Right renal pelvis (tissue), 4 donors: ENCODE data around the gene DTD2. TPM values are rescaled to one million over a fixed set of nuclear protein-coding genes. Genes with fewer than 3 reads are reported as not detected.

Experiments used
- DNase-seq, 4 donors: peaks; one replicate each; pipeline ENCODE4 v3.0.0-alpha.2; 2013; ENCODE audit warnings: low read depth in 4 of 4, low spot score in 3 of 4, missing footprints in 1 of 4
- polyA plus RNA-seq, 4 donors: library from polyadenylated mRNA; unstranded; fragments of 120-200 nt; gene quantifications; one replicate each; pipeline ENCODE4 v1.2.1, GENCODE V29; 2013; ENCODE audit not compliant: insufficient read length in 4 of 4

The DTD2 gene
- polyA plus RNA-seq, 4 donors: 17.4 to 20.7 (median 19.6) TPM

GRCh38 chr14:31408421-31408820 is 48.9 kb downstream of the DTD2 start:
- DNase-seq: no peak

DNA sequence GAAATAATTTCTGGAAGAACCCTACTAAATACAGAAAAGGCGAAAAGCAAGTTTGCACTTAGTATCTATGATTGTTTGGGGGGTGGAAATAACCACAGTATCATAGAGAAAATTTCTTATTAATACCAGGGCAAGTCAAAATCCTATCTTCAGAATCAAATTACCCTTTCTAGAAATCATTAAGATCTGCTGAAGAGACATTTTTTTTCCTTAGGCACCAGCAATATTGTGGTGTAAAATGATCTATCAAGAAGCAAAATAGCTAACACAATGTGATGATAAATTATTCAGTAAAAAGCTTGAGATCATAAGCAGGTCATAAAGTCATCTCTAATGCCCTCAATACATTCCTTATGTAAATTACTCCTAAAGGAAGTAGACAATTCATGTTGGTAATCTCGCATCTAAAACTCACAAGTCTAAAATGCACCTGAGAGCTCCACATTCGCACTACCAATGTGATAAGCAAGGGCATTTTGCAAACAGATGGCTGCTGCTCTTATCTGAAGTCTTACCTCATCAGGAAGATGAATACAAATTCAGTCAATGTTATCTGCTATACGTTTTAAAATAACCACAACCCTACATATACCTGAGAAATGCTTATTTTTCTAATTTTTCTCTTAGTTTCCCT is 51.6 kb downstream of the DTD2 start:
- DNase-seq: no peak

DNA sequence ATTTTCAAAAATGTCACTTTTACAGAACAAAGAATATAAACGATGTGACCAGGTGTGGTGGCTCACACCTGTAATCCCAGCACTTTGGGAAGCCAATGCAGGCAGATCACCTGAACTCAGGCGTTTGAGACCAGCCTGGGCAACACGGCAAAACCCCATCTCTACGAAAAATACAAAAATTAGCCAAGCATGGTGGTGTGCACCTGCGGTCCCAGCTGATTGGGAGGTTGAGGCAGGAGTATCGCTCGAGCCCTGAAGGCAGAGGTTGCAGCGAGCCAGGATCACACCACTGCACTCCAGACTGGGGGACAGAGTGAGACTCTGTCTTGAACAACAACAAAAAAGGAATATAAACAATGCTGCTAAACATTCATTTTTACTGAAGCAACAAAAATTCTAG is 52.2 kb downstream of the DTD2 start:
- DNase-seq: no peak

DNA sequence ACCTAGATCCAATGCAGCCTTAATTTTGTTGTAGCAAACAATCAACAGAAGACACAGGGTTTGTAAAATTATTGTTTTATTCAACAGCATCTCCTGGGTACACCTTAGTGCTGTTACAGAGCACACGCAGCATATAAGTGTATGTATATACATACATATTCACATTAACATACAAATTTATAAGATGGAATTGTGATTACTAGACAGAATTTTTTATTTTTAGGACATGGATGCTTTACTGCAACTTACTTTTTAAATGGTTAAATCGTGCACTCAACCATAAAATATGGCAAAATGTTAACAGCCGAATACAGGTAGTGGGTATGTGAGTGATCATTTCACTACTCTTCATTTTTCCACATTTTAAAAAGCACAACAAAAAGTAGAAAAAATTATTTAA is 53.6 kb downstream of the DTD2 start:
- DNase-seq: no peak

GRCh38 chr14:31402764-31403439 is 54.4 kb downstream of the DTD2 start:
- DNase-seq: no peak

- DNase-seq: no peak
Observed at GRCh38 chr14:31401369-31401932, 55.9 kb downstream of the DTD2 start.

DNA sequence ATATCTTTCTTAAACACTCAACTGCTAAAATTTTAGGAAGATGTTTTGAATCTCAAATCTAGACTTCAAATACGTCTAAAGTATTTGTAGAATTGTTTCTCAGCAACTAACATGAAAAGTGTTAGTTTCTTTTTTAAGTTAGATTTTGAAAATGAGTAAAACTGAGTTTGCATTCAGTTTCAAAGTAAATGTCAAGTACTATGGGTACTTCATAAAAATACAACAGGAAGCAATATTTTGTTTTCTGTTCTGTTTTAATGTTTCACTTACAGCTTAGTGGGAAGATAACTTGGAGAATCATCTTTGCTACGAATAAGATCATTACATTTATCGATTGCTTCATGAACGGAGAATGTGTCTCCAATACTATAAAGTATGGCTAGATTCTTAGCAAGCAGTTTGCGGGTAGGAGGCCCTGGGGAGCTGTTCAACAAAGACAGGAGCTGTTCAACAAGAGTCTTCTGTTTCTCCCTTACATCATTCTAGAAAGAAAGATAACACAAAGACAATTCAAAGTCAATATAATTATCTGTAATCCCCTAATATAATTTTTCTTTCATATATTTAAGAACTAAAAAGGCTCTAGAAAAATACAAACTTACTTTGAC is 57.2 kb downstream of the DTD2 start:
- no peak for DNase-seq

Other genes starting within 250 kb of the DTD2 start
- 100 to 1,000 TPM; 145 to 188 (median 176) TPM for gene HECTD1, start 249.7 kb downstream of the DTD2 start, polyA plus RNA-seq
- gene HEATR5A, start 37.0 kb downstream of the DTD2 start, polyA plus RNA-seq: 10 to 100 TPM; 15.7 to 21.4 (median 20.0) TPM
- gene GPR33, start 30.5 kb upstream of the DTD2 start, polyA plus RNA-seq: not detected
- 10 to 100 TPM; 15.1 to 19.7 (median 17.4) TPM for gene NUBPL, start 103.9 kb upstream of the DTD2 start, polyA plus RNA-seq